ENCODE data around the gene MYH9. TPM values are rescaled to one million over a fixed set of nuclear protein-coding genes. Genes with fewer than 3 reads are reported as not detected.

MYH9 gene
- total RNA-seq, 2 experiments from 2014 or later, result 624 to 679 TPM

DNA sequence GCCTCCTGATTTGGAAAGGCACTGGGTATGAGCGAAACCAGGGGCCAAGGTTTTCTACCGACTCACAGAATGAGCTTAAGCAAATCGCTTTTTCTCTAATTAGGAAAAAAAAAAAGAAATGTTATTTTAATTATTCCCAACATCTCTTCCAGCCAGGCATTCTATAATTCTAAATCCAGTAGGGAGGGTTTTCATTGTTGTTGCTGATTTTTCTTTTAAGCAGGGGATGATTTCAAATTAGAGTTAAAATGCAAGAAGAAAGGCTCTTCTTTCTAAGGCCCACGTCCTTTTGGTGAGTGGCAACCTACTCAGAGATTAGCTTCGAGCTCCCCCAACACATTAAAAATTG lies 8.9 kb downstream of the MYH9 start:
- Mint-ChIP-seq H3K27ac (peak overlapping the region; percentile 96), H3K9me3 (no peaks in the 10 kb centered on the region), H3K4me3 (peak overlapping the region; percentile 72), H3K36me3 (ENCODE audit: low read depth) (peaks cover 71% of the 10 kb centered on the region), H3K4me1 (ENCODE audit: low read depth) (peaks cover 83% of the 10 kb centered on the region), H3K27me3 (no peaks in the 10 kb centered on the region)
- no peak for DNase-seq
- POLR2A ChIA-PET, result interaction anchor here (0.9 to 42.1 kb wide), 4 partner anchors 8 to 47 kb away, joined by 3 to 1125 read pairs (median 50); no protein-coding TSS in a partner anchor
- CTCF ChIA-PET, result interaction anchor here (0.7 to 4.5 kb wide), 11 partner anchors 9 to 108 kb away, joined by 3 to 30 read pairs (median 10); no protein-coding TSS in a partner anchor
- intact Hi-C loops (cut with micrococcal nuclease), result loop anchor here (5.0 kb wide), 1 partner anchor 47 kb away; no protein-coding TSS in a partner anchor
- ATAC-seq, result no peak
- TF ChIP-seq, protein P1, sequence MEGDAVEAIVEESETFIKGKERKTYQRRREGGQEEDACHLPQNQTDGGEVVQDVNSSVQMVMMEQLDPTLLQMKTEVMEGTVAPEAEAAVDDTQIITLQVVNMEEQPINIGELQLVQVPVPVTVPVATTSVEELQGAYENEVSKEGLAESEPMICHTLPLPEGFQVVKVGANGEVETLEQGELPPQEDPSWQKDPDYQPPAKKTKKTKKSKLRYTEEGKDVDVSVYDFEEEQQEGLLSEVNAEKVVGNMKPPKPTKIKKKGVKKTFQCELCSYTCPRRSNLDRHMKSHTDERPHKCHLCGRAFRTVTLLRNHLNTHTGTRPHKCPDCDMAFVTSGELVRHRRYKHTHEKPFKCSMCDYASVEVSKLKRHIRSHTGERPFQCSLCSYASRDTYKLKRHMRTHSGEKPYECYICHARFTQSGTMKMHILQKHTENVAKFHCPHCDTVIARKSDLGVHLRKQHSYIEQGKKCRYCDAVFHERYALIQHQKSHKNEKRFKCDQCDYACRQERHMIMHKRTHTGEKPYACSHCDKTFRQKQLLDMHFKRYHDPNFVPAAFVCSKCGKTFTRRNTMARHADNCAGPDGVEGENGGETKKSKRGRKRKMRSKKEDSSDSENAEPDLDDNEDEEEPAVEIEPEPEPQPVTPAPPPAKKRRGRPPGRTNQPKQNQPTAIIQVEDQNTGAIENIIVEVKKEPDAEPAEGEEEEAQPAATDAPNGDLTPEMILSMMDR (IDR thresholded peaks at IDR 0.05), result no peak

DNA sequence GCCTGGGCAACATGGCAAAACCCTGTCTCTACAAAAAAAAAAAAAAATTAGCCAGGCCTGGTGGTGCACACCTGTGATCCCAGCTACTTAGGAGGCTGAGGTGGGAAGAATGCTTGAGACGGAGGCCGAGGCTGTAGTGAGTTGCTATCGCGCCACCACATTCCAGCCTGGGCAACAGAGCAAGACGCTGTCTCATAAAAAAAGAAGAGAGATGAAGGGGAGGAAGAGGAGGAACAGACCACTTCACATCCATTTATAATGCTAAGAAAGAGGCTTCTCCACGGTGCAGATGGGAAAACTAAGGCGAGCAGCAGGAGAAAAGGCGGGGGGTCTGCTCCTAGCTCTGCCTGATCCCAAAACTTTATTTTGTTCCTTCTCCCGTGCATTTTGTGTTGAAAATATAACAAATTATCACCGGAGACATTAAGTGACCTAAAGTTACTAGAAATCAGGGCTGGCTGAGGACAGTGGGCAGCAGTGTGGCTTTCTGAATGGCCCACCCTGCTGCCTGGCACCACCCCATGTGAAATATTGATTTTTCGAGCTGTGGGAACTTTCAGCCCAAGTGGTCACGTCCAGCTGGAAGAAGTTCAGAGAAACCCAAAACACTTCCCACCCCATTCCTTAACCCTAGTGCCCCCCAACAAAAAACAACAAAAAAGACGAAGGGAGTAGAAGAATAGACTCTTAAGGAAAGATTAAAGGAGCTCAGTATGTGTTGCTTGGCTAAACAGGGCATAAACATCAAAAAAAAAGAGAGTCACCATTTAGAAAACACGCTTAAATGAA lies 9.5 kb downstream of the MYH9 start:
- H3K27me3 Mint-ChIP-seq, result no peaks in the 10 kb centered on the region
- ChIA-PET CTCF (interaction anchor here (0.7 to 4.5 kb wide), 15 partner anchors 8 to 101 kb away, joined by 3 to 30 read pairs (median 5); no protein-coding TSS in a partner anchor), POLR2A (interaction anchor here (0.8 to 42.1 kb wide), 8 partner anchors 7 to 74 kb away, joined by 3 to 1125 read pairs (median 7); partner anchors contain the start of gene MYH9)
- peak overlapping the region; percentile 72 for H3K4me3 Mint-ChIP-seq
- ATAC-seq (no peak), DNase-seq (no peak)
- peaks cover 87% of the 10 kb centered on the region for H3K4me1 Mint-ChIP-seq (ENCODE audit: low read depth)
- peak overlapping the region; percentile 96 for H3K27ac Mint-ChIP-seq
- intact Hi-C loops (cut with micrococcal nuclease), result loop anchor here (5.0 kb wide), 1 partner anchor 46 kb away; no protein-coding TSS in a partner anchor
- TF ChIP-seq, protein P1 (IDR thresholded peaks at IDR 0.05), result no peak
- H3K9me3 Mint-ChIP-seq, result no peaks in the 10 kb centered on the region
- H3K36me3 Mint-ChIP-seq (ENCODE audit: low read depth), result peaks cover 72% of the 10 kb centered on the region

- peaks cover 76% of the 10 kb centered on the region for H3K36me3 Mint-ChIP-seq (ENCODE audit: low read depth)
- ChIA-PET CTCF (interaction anchor here (0.7 to 4.5 kb wide), 13 partner anchors 9 to 94 kb away, joined by 3 to 30 read pairs (median 4); no protein-coding TSS in a partner anchor), POLR2A (interaction anchor here (1.0 to 42.1 kb wide), 7 partner anchors 8 to 138 kb away, joined by 3 to 1125 read pairs (median 9); partner anchors contain the start of genes APOL2 and MYH9)
- peak; percentile 61 for DNase-seq
- H3K27me3 Mint-ChIP-seq, result no peaks in the 10 kb centered on the region
- H3K9me3 Mint-ChIP-seq, result no peaks in the 10 kb centered on the region
- TF ChIP-seq, protein P1 (IDR thresholded peaks at IDR 0.05), result no peak
- H3K4me1 Mint-ChIP-seq (ENCODE audit: low read depth), result peaks cover 89% of the 10 kb centered on the region
- intact Hi-C loops (cut with micrococcal nuclease), result loop anchor here (5.0 kb wide), 1 partner anchor 45 kb away; no protein-coding TSS in a partner anchor
- peak overlapping the region; percentile 96 for H3K27ac Mint-ChIP-seq
- ATAC-seq, result peak; percentile 63
- peak overlapping the region; percentile 72 for H3K4me3 Mint-ChIP-seq
Observed at GRCh38 chr22:36377022-36377631, 10.6 kb downstream of the MYH9 start.

- no peaks in the 10 kb centered on the region for H3K9me3 Mint-ChIP-seq
- CTCF ChIA-PET, result interaction anchor here (0.7 to 4.5 kb wide), 5 partner anchors 27 to 95 kb away, joined by 4 to 30 read pairs (median 4); no protein-coding TSS in a partner anchor
- TF ChIP-seq, protein P1 (IDR thresholded peaks at IDR 0.05), result no peak
- peak overlapping the region; percentile 96 for H3K27ac Mint-ChIP-seq
- H3K36me3 Mint-ChIP-seq (ENCODE audit: low read depth), result peaks cover 75% of the 10 kb centered on the region
- POLR2A ChIA-PET, result interaction anchor here (0.6 to 42.1 kb wide), 7 partner anchors 9 to 79 kb away, joined by 3 to 1125 read pairs (median 9); no protein-coding TSS in a partner anchor
- intact Hi-C loops (cut with micrococcal nuclease), result loop anchor here (5.0 kb wide), 1 partner anchor 44 kb away; no protein-coding TSS in a partner anchor
- peaks cover 89% of the 10 kb centered on the region for H3K4me1 Mint-ChIP-seq (ENCODE audit: low read depth)
- peak overlapping the region; percentile 72 for H3K4me3 Mint-ChIP-seq
- no peaks in the 10 kb centered on the region for H3K27me3 Mint-ChIP-seq
- no peak for ATAC-seq
- no peak for DNase-seq
Observed at GRCh38 chr22:36376265-36376664, 11.5 kb downstream of the MYH9 start.
